CD4-positive, alpha-beta memory T cell (primary cell): ENCODE measurements around the gene SUCLG2. TPM values are rescaled to one million over a fixed set of nuclear protein-coding genes. Genes with fewer than 3 reads are reported as not detected.
"Not testable (repeated sequence)": the region's sequence is repeated elsewhere in the genome, so short reads cannot be mapped to it uniquely, and the experiment has no call there.

Source experiments
- CTCF ChIA-PET: fragments of 350-600 bp; sonication (Branson Sonifier 250); formaldehyde crosslinking; loops from one replicate; lab custom pipeline; 2021; ENCODE audit warnings: inconsistent platforms; ENCODE audit not compliant: partially characterized antibody; lab: Charles Lee
- POLR2A ChIA-PET: fragments of 350-600 bp; sonication (Branson Sonifier 250); formaldehyde crosslinking; loops from one replicate; lab custom pipeline; 2021; ENCODE audit not compliant: partially characterized antibody; lab: Charles Lee
- DNase-seq, 5 donors: peaks; one replicate each; pipeline versions ENCODE4 v3.0.0 to v3.0.0-alpha.2; 2020 to 2022; ENCODE audit warnings: mixed read lengths in 1 of 5
- H3K27ac ChIP-seq: one replicate; pipeline ENCODE4 v1.7.0; 2013; ENCODE audit warnings: low read depth, low read length
- H3K27me3 ChIP-seq: 2 replicates; pipeline ENCODE4 v1.7.0; 2013; ENCODE audit warnings: mild to moderate bottlenecking, low read length, moderate library complexity; ENCODE audit not compliant: insufficient read depth
- H3K36me3 ChIP-seq: 2 replicates; pipeline ENCODE4 v1.7.0; 2013; ENCODE audit warnings: mild to moderate bottlenecking, low read length, moderate library complexity; ENCODE audit not compliant: insufficient read depth
- H3K4me1 ChIP-seq: 2 replicates; pipeline ENCODE4 v1.7.0; 2013; ENCODE audit warnings: mild to moderate bottlenecking, low read length, moderate library complexity; ENCODE audit not compliant: insufficient read depth
- H3K4me3 ChIP-seq, 2 donors: one replicate each; pipeline ENCODE4 v1.7.0; 2013; ENCODE audit warnings: low read length in 2 of 2, mild to moderate bottlenecking in 1 of 2
- H3K9me3 ChIP-seq, 2 donors: one replicate each; pipeline ENCODE4 v1.7.0; 2013; ENCODE audit warnings: low read length in 2 of 2, control low read depth in 1 of 2; ENCODE audit not compliant: control insufficient read depth in 1 of 2
- H3K27ac Mint-ChIP-seq, 7 donors: one replicate each; pipeline ENCODE4 v1.8.0; 2020 to 2021; ENCODE audit warnings: mixed read lengths in 7 of 7, mild to moderate bottlenecking in 6 of 7, inconsistent platforms in 3 of 7, moderate library complexity in 3 of 7
- H3K27me3 Mint-ChIP-seq, 2 donors: one replicate each; pipeline ENCODE4 v1.8.0; 2020 to 2021; ENCODE audit warnings: mixed read lengths in 2 of 2
- H3K36me3 Mint-ChIP-seq, 2 donors: one replicate each; pipeline ENCODE4 v1.8.0; 2020 to 2021; ENCODE audit warnings: mixed read lengths in 2 of 2, inconsistent platforms in 1 of 2, mild to moderate bottlenecking in 1 of 2
- H3K4me1 Mint-ChIP-seq, 4 donors: one replicate each; pipeline ENCODE4 v1.8.0; 2020 to 2021; ENCODE audit warnings: mixed read lengths in 4 of 4, mild to moderate bottlenecking in 1 of 4
- H3K4me3 Mint-ChIP-seq, 8 donors: one replicate each; pipeline ENCODE4 v1.8.0; 2020 to 2021; ENCODE audit warnings: mixed read lengths in 8 of 8, mild to moderate bottlenecking in 7 of 8, moderate library complexity in 6 of 8, inconsistent platforms in 3 of 8
- H3K9me3 Mint-ChIP-seq, 8 donors: one replicate each; pipeline ENCODE4 v1.8.0; 2020 to 2021; ENCODE audit warnings: mixed read lengths in 8 of 8, mild to moderate bottlenecking in 5 of 8, inconsistent platforms in 3 of 8, moderate library complexity in 1 of 8
- intact Hi-C: fragments of 100-400 bp; cut with micrococcal nuclease; formaldehyde crosslinking; loops from one replicate; pipeline ENCODE4 v1.15.1; 2023
- polyA plus RNA-seq, 2 donors: library from polyadenylated mRNA; unstranded; fragments of 300-500 nt; fragmentation: Illumina TruSeq; gene quantifications; one replicate each; pipeline ENCODE4 v1.2.3, GENCODE V29; 2021
- total RNA-seq, 2 experiments: library from RNA; stranded (reverse); gene quantifications; one replicate each; pipeline ENCODE4 v1.2.3, GENCODE V29; 2021

SUCLG2 gene
- total and polyA plus RNA-seq, 4 experiments from 2014 or later: 46.1 to 114 (median 56.8) TPM

- Histone ChIP-seq H3K9me3 (no peaks in the 10 kb centered on the region), H3K4me3 (no peak overlapping the region), H3K27ac (no peak overlapping the region), H3K36me3 (no peaks in the 10 kb centered on the region), H3K4me1 (no peaks in the 10 kb centered on the region), H3K27me3 (no peaks in the 10 kb centered on the region)
- peaks cover 41 to 44% of the 10 kb centered on the region in 2 donors for H3K36me3 Mint-ChIP-seq
- peak overlapping the region in 1 of 7 donors; percentile 51 for H3K27ac Mint-ChIP-seq
- H3K9me3 Mint-ChIP-seq: no peaks in the 10 kb centered on the region
- CTCF ChIA-PET: no interaction called here
- no peak for DNase-seq
- H3K4me3 Mint-ChIP-seq: no peak overlapping the region
- POLR2A ChIA-PET: interaction anchor here (1.4 kb wide), 1 partner anchor 11 kb away, joined by 3 read pairs; no protein-coding TSS in a partner anchor
- peaks cover 15 to 34% (median 24%) of the 10 kb centered on the region in 4 donors for H3K4me1 Mint-ChIP-seq
- H3K27me3 Mint-ChIP-seq: no peaks in the 10 kb centered on the region
- intact Hi-C loops: no loop called here
Observed at GRCh38 chr3:67550541-67550940, 103.9 kb downstream of the SUCLG2 start.

- Mint-ChIP-seq H3K36me3 (peaks cover 20 to 64% of the 10 kb centered on the region in 2 donors), H3K9me3 (peaks cover 0 to 20% (median 5%) of the 10 kb centered on the region in 8 donors), H3K4me1 (peaks cover 13 to 33% (median 21%) of the 10 kb centered on the region in 4 donors), H3K27ac (peak overlapping the region in 1 of 7 donors; percentile 50)
- POLR2A ChIA-PET, H3K9me3 ChIP-seq, H3K36me3 ChIP-seq, H3K27me3 ChIP-seq, H3K4me1 ChIP-seq, H3K4me3 ChIP-seq, CTCF ChIA-PET, intact Hi-C loops, H3K27ac ChIP-seq, H3K27me3 Mint-ChIP-seq, DNase-seq, H3K4me3 Mint-ChIP-seq: not testable (repeated sequence)
Observed at GRCh38 chr3:67542502-67543250, 111.7 kb downstream of the SUCLG2 start.

GRCh38 chr3:67540198-67540894, 114.1 kb downstream of the SUCLG2 start:
- POLR2A ChIA-PET: no interaction called here
- peaks cover 20 to 57% of the 10 kb centered on the region in 2 donors for H3K36me3 Mint-ChIP-seq
- peaks cover 0 to 24% (median 7%) of the 10 kb centered on the region in 8 donors for H3K9me3 Mint-ChIP-seq
- Histone ChIP-seq H3K36me3 (no peaks in the 10 kb centered on the region), H3K4me1 (no peaks in the 10 kb centered on the region), H3K9me3 (no peaks in the 10 kb centered on the region), H3K27ac (no peak overlapping the region), H3K27me3 (no peaks in the 10 kb centered on the region), H3K4me3 (no peak overlapping the region)
- CTCF ChIA-PET: no interaction called here
- no peak for DNase-seq
- H3K4me1 Mint-ChIP-seq: peaks cover 21 to 26% (median 26%) of the 10 kb centered on the region in 4 donors
- intact Hi-C loops: no loop called here
- peak overlapping the region in 1 of 7 donors; percentile 82 for H3K27ac Mint-ChIP-seq
- peak overlapping the region in 1 of 8 donors; percentile 10 for H3K4me3 Mint-ChIP-seq
- H3K27me3 Mint-ChIP-seq: no peaks in the 10 kb centered on the region

- intact Hi-C loops, H3K27ac Mint-ChIP-seq, DNase-seq, H3K36me3 ChIP-seq, H3K4me3 Mint-ChIP-seq, CTCF ChIA-PET, H3K27ac ChIP-seq, H3K27me3 Mint-ChIP-seq, H3K9me3 ChIP-seq, H3K27me3 ChIP-seq, H3K4me3 ChIP-seq, POLR2A ChIA-PET, H3K4me1 ChIP-seq: not testable (repeated sequence)
- Mint-ChIP-seq H3K9me3 (peaks cover 0 to 18% (median 6%) of the 10 kb centered on the region in 8 donors), H3K36me3 (peaks cover 13 to 39% of the 10 kb centered on the region in 2 donors), H3K4me1 (peaks cover 27 to 31% (median 28%) of the 10 kb centered on the region in 4 donors)
Observed at GRCh38 chr3:67537203-67537602, 117.2 kb downstream of the SUCLG2 start.

- DNase-seq: no peak
- peaks cover 0 to 14% (median 5%) of the 10 kb centered on the region in 8 donors for H3K9me3 Mint-ChIP-seq
- no peak overlapping the region for H3K4me3 Mint-ChIP-seq
- H3K36me3 Mint-ChIP-seq: peaks cover 7 to 23% of the 10 kb centered on the region in 2 donors
- H3K4me3 ChIP-seq: no peak overlapping the region
- CTCF ChIA-PET: interaction anchor here (1.1 kb wide), 1 partner anchor 537 kb away, joined by 3 read pairs; the partner anchor contains the start of gene KBTBD8
- POLR2A ChIA-PET: no interaction called here
- H3K27me3 Mint-ChIP-seq: no peaks in the 10 kb centered on the region
- H3K4me1 ChIP-seq: no peaks in the 10 kb centered on the region
- no peaks in the 10 kb centered on the region for H3K9me3 ChIP-seq
- no peaks in the 10 kb centered on the region for H3K36me3 ChIP-seq
- intact Hi-C loops: no loop called here
- no peaks in the 10 kb centered on the region for H3K27me3 ChIP-seq
- peak overlapping the region in 1 of 7 donors; percentile 75 for H3K27ac Mint-ChIP-seq
- peaks cover 28 to 43% (median 35%) of the 10 kb centered on the region in 4 donors for H3K4me1 Mint-ChIP-seq
- no peak overlapping the region for H3K27ac ChIP-seq
Observed at GRCh38 chr3:67535006-67535405, 119.4 kb downstream of the SUCLG2 start.

- ChIA-PET CTCF (interaction anchor here (1.1 kb wide), 1 partner anchor 537 kb away, joined by 3 read pairs; the partner anchor contains the start of gene KBTBD8), POLR2A (no interaction called here)
- Histone ChIP-seq H3K27me3 (no peaks in the 10 kb centered on the region), H3K4me1 (no peaks in the 10 kb centered on the region), H3K27ac (no peak overlapping the region), H3K36me3 (no peaks in the 10 kb centered on the region), H3K4me3 (no peak overlapping the region), H3K9me3 (no peaks in the 10 kb centered on the region)
- no peaks in the 10 kb centered on the region for H3K27me3 Mint-ChIP-seq
- DNase-seq: no peak
- H3K4me1 Mint-ChIP-seq: peaks cover 30 to 43% (median 35%) of the 10 kb centered on the region in 4 donors
- H3K4me3 Mint-ChIP-seq: no peak overlapping the region
- intact Hi-C loops: no loop called here
- peaks cover 0 to 14% (median 5%) of the 10 kb centered on the region in 8 donors for H3K9me3 Mint-ChIP-seq
- H3K27ac Mint-ChIP-seq: no peak overlapping the region
- peaks cover 7 to 18% of the 10 kb centered on the region in 2 donors for H3K36me3 Mint-ChIP-seq
Observed at GRCh38 chr3:67534594-67534993, 119.8 kb downstream of the SUCLG2 start.
